ENCODE measurements around the gene DTNB. TPM values are rescaled to one million over a fixed set of nuclear protein-coding genes. Genes with fewer than 3 reads are reported as not detected.
A peak's percentile ranks its signal among the peaks of the same experiment; 100 is the strongest.
"Not testable (repeated sequence)": the region's sequence is repeated elsewhere in the genome, so short reads cannot be mapped to it uniquely, and the experiment has no call there.

The DTNB gene
- total RNA-seq, 1 donor from 2014 or later: 28.9 TPM

- Mint-ChIP-seq H3K4me3 (peak overlapping the region; percentile 84), H3K36me3 (ENCODE audit: low read depth) (peaks cover 2% of the 10 kb centered on the region), H3K27me3 (no peaks in the 10 kb centered on the region), H3K27ac (no peak overlapping the region), H3K4me1 (peaks cover 15% of the 10 kb centered on the region), H3K9me3 (no peaks in the 10 kb centered on the region)
- no peak for DNase-seq
- intact Hi-C loops (cut with micrococcal nuclease): loop anchor here (2.0 to 10.0 kb wide), 3 partner anchors 63 to 673 kb away; partner anchors contain the start of genes ADGRF3, KIF3C and SELENOI
- POLR2A ChIA-PET: interaction anchor here (2.5 kb wide), 1 partner anchor 63 kb away, joined by 8 read pairs; no protein-coding TSS in a partner anchor
- CTCF ChIA-PET: no interaction called here
- ATAC-seq (ENCODE audit: low read depth): no peak
- TF ChIP-seq, protein P1, sequence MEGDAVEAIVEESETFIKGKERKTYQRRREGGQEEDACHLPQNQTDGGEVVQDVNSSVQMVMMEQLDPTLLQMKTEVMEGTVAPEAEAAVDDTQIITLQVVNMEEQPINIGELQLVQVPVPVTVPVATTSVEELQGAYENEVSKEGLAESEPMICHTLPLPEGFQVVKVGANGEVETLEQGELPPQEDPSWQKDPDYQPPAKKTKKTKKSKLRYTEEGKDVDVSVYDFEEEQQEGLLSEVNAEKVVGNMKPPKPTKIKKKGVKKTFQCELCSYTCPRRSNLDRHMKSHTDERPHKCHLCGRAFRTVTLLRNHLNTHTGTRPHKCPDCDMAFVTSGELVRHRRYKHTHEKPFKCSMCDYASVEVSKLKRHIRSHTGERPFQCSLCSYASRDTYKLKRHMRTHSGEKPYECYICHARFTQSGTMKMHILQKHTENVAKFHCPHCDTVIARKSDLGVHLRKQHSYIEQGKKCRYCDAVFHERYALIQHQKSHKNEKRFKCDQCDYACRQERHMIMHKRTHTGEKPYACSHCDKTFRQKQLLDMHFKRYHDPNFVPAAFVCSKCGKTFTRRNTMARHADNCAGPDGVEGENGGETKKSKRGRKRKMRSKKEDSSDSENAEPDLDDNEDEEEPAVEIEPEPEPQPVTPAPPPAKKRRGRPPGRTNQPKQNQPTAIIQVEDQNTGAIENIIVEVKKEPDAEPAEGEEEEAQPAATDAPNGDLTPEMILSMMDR (IDR thresholded peaks at IDR 0.05): no peak
Observed at GRCh38 chr2:25671622-25672021, 1.8 kb downstream of the DTNB start.

GRCh38 chr2:25669520-25669919, 3.9 kb downstream of the DTNB start:
- DNase-seq: no peak
- ATAC-seq (ENCODE audit: low read depth): no peak
- intact Hi-C loops (cut with micrococcal nuclease): no loop called here
- Mint-ChIP-seq H3K27me3 (no peaks in the 10 kb centered on the region), H3K4me3 (no peak overlapping the region), H3K36me3 (ENCODE audit: low read depth) (peaks cover 2% of the 10 kb centered on the region), H3K9me3 (no peaks in the 10 kb centered on the region), H3K4me1 (peaks cover 17% of the 10 kb centered on the region), H3K27ac (no peak overlapping the region)
- TF ChIP-seq, protein P1 (IDR thresholded peaks at IDR 0.05): no peak
- POLR2A ChIA-PET: no interaction called here
- CTCF ChIA-PET: no interaction called here

GRCh38 chr2:25666218-25666617, 7.2 kb downstream of the DTNB start:
- H3K4me1 Mint-ChIP-seq: peaks cover 7% of the 10 kb centered on the region
- ATAC-seq (ENCODE audit: low read depth): no peak
- no peak overlapping the region for H3K27ac Mint-ChIP-seq
- H3K27me3 Mint-ChIP-seq: no peaks in the 10 kb centered on the region
- TF ChIP-seq, protein P1 (IDR thresholded peaks at IDR 0.05): no peak
- no peaks in the 10 kb centered on the region for H3K36me3 Mint-ChIP-seq (ENCODE audit: low read depth)
- no peak overlapping the region for H3K4me3 Mint-ChIP-seq
- DNase-seq: no peak
- H3K9me3 Mint-ChIP-seq: no peaks in the 10 kb centered on the region
- intact Hi-C loops (cut with micrococcal nuclease): no loop called here
- POLR2A ChIA-PET: no interaction called here
- CTCF ChIA-PET: interaction anchor here (2.2 to 6.3 kb wide), 2 partner anchors 35 to 58 kb away, joined by 8 to 73 read pairs; no protein-coding TSS in a partner anchor

GRCh38 chr2:25665429-25665828, 7.9 kb downstream of the DTNB start:
- intact Hi-C loops (cut with micrococcal nuclease): loop anchor here (2.0 kb wide), 1 partner anchor 691 kb away; no protein-coding TSS in a partner anchor
- H3K9me3 Mint-ChIP-seq; H3K27me3 Mint-ChIP-seq; POLR2A ChIA-PET; H3K4me1 Mint-ChIP-seq; ATAC-seq (ENCODE audit: low read depth); H3K36me3 Mint-ChIP-seq (ENCODE audit: low read depth); H3K4me3 Mint-ChIP-seq; DNase-seq; H3K27ac Mint-ChIP-seq: not testable (repeated sequence)
- CTCF ChIA-PET: interaction anchor here (1.5 to 6.3 kb wide), 6 partner anchors 33 to 357 kb away, joined by 3 to 73 read pairs (median 6); no protein-coding TSS in a partner anchor

GRCh38 chr2:25664965-25665307, 8.4 kb downstream of the DTNB start:
- ATAC-seq (ENCODE audit: low read depth) (no peak), DNase-seq (no peak)
- TF ChIP-seq, protein P1 (IDR thresholded peaks at IDR 0.05): no peak
- Mint-ChIP-seq H3K27ac (no peak overlapping the region), H3K4me1 (peaks cover 7% of the 10 kb centered on the region), H3K4me3 (no peak overlapping the region), H3K27me3 (no peaks in the 10 kb centered on the region), H3K9me3 (no peaks in the 10 kb centered on the region), H3K36me3 (ENCODE audit: low read depth) (no peaks in the 10 kb centered on the region)
- intact Hi-C loops (cut with micrococcal nuclease): loop anchor here (1.0 to 2.0 kb wide), 7 partner anchors 58 to 690 kb away; no protein-coding TSS in a partner anchor
- POLR2A ChIA-PET: interaction anchor here (0.6 kb wide), 1 partner anchor 143 kb away, joined by 5 read pairs; no protein-coding TSS in a partner anchor
- CTCF ChIA-PET: interaction anchor here (0.9 to 6.3 kb wide), 10 partner anchors 34 to 689 kb away, joined by 3 to 73 read pairs (median 4); no protein-coding TSS in a partner anchor

Data from activated B cell treated with CpG ODN at 0.5 μM for 24 hours (primary cell).